HUDEP-2 (cell line): ENCODE results near the gene TPT1.
"Not testable (repeated sequence)": the region's sequence is repeated elsewhere in the genome, so short reads cannot be mapped to it uniquely, and the experiment has no call there.

Experiments
- DNase-seq, 76 experiments: peaks; one replicate each; lab custom pipeline; 2025; ENCODE audit not compliant: unreplicated experiment in 76 of 76; lab: John Stamatoyannopoulos, UW

The TPT1 gene

GRCh38 chr13:45341034-45341798 lies at the start of gene TPT1:
Gene TPT1 (minus strand): TSS chr13:45341183. CDS start chr13:45341069, 114 bp downstream.
- peak; percentile 68 to 100 (median 99) for DNase-seq

- not testable (repeated sequence) for DNase-seq
These were observed 49.4 kb upstream of the TPT1 start for GRCh38 chr13:45390348-45390747.

- no peak for DNase-seq
These were observed 47.7 kb upstream of the TPT1 start for GRCh38 chr13:45388664-45389063.

- not testable (repeated sequence) for DNase-seq
These were observed 46.1 kb upstream of the TPT1 start for GRCh38 chr13:45386892-45387575.

- no peak for DNase-seq
These were observed 45.0 kb upstream of the TPT1 start for GRCh38 chr13:45385907-45386553.

- DNase-seq, result no peak
These were observed 44.3 kb upstream of the TPT1 start for GRCh38 chr13:45385320-45385719.

GRCh38 chr13:45384474-45385174 lies 43.6 kb upstream of the TPT1 start:
- DNase-seq, result no peak

- DNase-seq, result not testable (repeated sequence)
These were observed 41.8 kb upstream of the TPT1 start for GRCh38 chr13:45382739-45383138.

GRCh38 chr13:45381196-45381595 lies 40.2 kb upstream of the TPT1 start:
- DNase-seq, result no peak

GRCh38 chr13:45380708-45381107 lies 39.7 kb upstream of the TPT1 start:
- not testable (repeated sequence) for DNase-seq

- not testable (repeated sequence) for DNase-seq
These were observed 38.5 kb upstream of the TPT1 start for GRCh38 chr13:45379516-45379915.

- DNase-seq, result not testable (repeated sequence)
These were observed 37.8 kb upstream of the TPT1 start for GRCh38 chr13:45378786-45379185.

GRCh38 chr13:45377314-45377713 lies 36.3 kb upstream of the TPT1 start:
- DNase-seq, result not testable (repeated sequence)

- DNase-seq, result not testable (repeated sequence)
These were observed 35.7 kb upstream of the TPT1 start for GRCh38 chr13:45376651-45377050.

GRCh38 chr13:45374917-45375316 lies 33.9 kb upstream of the TPT1 start:
- DNase-seq, result no peak

- DNase-seq, result no peak
These were observed 32.2 kb upstream of the TPT1 start for GRCh38 chr13:45373162-45373547.

- no peak for DNase-seq
These were observed 31.5 kb upstream of the TPT1 start for GRCh38 chr13:45372189-45373161.

GRCh38 chr13:45370922-45371406 lies 30.0 kb upstream of the TPT1 start:
- DNase-seq, result peak in 38 of 76 experiments; percentile 1 to 54 (median 16)

GRCh38 chr13:45369116-45369515 lies 28.1 kb upstream of the TPT1 start:
- DNase-seq, result no peak

GRCh38 chr13:45368571-45368970 lies 27.6 kb upstream of the TPT1 start:
- no peak for DNase-seq
